H9 (cell line): Measurements from ENCODE around the gene LGALS9. TPM values are rescaled to one million over a fixed set of nuclear protein-coding genes. Genes with fewer than 3 reads are reported as not detected.

Source experiments
- DNase-seq: peaks from one replicate; pipeline ENCODE4 v3.0.0-alpha.2; 2017
- H2AFZ ChIP-seq: one replicate; pipeline ENCODE4 v1.6.1; 2013; ENCODE audit warnings: mild to moderate bottlenecking, low read length, control low read depth, moderate library complexity
- H2AK5ac ChIP-seq: 2 replicates; pipeline ENCODE4 v1.6.1; 2013; ENCODE audit warnings: low read length, control low read depth, mixed read lengths; ENCODE audit not compliant: insufficient read length
- H2BK120ac ChIP-seq: one replicate; pipeline ENCODE4 v1.6.1; 2013; ENCODE audit warnings: low read depth, mild to moderate bottlenecking, low read length, control low read depth, inconsistent platforms; ENCODE audit not compliant: poor library complexity, severe bottlenecking
- H2BK12ac ChIP-seq: 2 replicates; pipeline ENCODE4 v1.6.1; 2013; ENCODE audit warnings: low read length, control low read depth, mixed read lengths, low read depth; ENCODE audit not compliant: insufficient read length
- H2BK15ac ChIP-seq: 2 replicates; pipeline ENCODE4 v1.6.1; 2013; ENCODE audit warnings: low read depth, low read length, control low read depth
- H2BK20ac ChIP-seq: one replicate; pipeline ENCODE4 v1.6.1; 2013; ENCODE audit warnings: low read depth, mild to moderate bottlenecking, low read length, control low read depth, inconsistent platforms; ENCODE audit not compliant: poor library complexity, severe bottlenecking
- H2BK5ac ChIP-seq: 2 replicates; pipeline ENCODE4 v1.6.1; 2013; ENCODE audit warnings: low read length, control low read depth, mixed read lengths; ENCODE audit not compliant: insufficient read length
- H3K14ac ChIP-seq: 2 replicates; pipeline ENCODE4 v1.6.1; 2013; ENCODE audit warnings: low read length, control low read depth; ENCODE audit not compliant: insufficient read depth
- H3K18ac ChIP-seq: 2 replicates; pipeline ENCODE4 v1.6.1; 2013; ENCODE audit warnings: low read depth, mild to moderate bottlenecking, mixed read lengths, low read length, control low read depth; ENCODE audit not compliant: insufficient read length
- H3K23ac ChIP-seq: 2 replicates; pipeline ENCODE4 v1.6.1; 2013; ENCODE audit warnings: low read length, control low read depth, mixed read lengths, low read depth; ENCODE audit not compliant: insufficient read length
- H3K23me2 ChIP-seq: 2 replicates; pipeline ENCODE4 v1.6.1; 2013; ENCODE audit warnings: low read depth, mild to moderate bottlenecking, mixed read lengths, low read length, control low read depth; ENCODE audit not compliant: insufficient read length, poor library complexity, severe bottlenecking
- H3K27ac ChIP-seq: 2 replicates; pipeline ENCODE4 v1.5.1; 2013; ENCODE audit warnings: low read length, control low read depth, mixed read lengths, low read depth; ENCODE audit not compliant: insufficient read length
- H3K27me3 ChIP-seq: 2 replicates; pipeline ENCODE4 v1.6.1; 2013; ENCODE audit warnings: low read length, control low read depth, inconsistent platforms; ENCODE audit not compliant: insufficient read depth
- H3K4ac ChIP-seq: 2 replicates; pipeline ENCODE4 v1.6.1; 2013; ENCODE audit warnings: low read depth, mild to moderate bottlenecking, control low read depth, inconsistent platforms, low read length, moderate library complexity
- H3K4me1 ChIP-seq: 2 replicates; pipeline ENCODE4 v1.6.1; 2013; ENCODE audit warnings: low read length, control low read depth, inconsistent platforms; ENCODE audit not compliant: insufficient read depth
- H3K4me2 ChIP-seq: 2 replicates; pipeline ENCODE4 v1.6.1; 2013; ENCODE audit warnings: low read length, control low read depth, mixed read lengths; ENCODE audit not compliant: insufficient read length, insufficient read depth
- H3K56ac ChIP-seq: 2 replicates; pipeline ENCODE4 v1.6.1; 2013; ENCODE audit warnings: low read depth, mild to moderate bottlenecking, mixed read lengths, low read length, control low read depth; ENCODE audit not compliant: insufficient read length
- H3K79me1 ChIP-seq: 2 replicates; pipeline ENCODE4 v1.6.1; 2013; ENCODE audit warnings: low read depth, mild to moderate bottlenecking, moderate library complexity, low read length, control low read depth, inconsistent platforms; ENCODE audit not compliant: insufficient read depth, poor library complexity, severe bottlenecking
- H3K79me2 ChIP-seq: 2 replicates; pipeline ENCODE4 v1.6.1; 2013; ENCODE audit warnings: low read length, control low read depth, inconsistent platforms; ENCODE audit not compliant: insufficient read depth
- H3K9ac ChIP-seq: 2 replicates; pipeline ENCODE4 v1.6.1; 2013; ENCODE audit warnings: low read length, control low read depth, mixed read lengths; ENCODE audit not compliant: insufficient read length; ENCODE audit errors: extremely low read depth
- H3K9me3 ChIP-seq: one replicate; pipeline ENCODE4 v1.6.1; 2013; ENCODE audit warnings: low read depth, low read length, inconsistent platforms; ENCODE audit not compliant: control insufficient read depth
- H3T11ph ChIP-seq: one replicate; pipeline ENCODE4 v1.6.1; 2013; ENCODE audit warnings: mild to moderate bottlenecking, low read length, control low read depth, inconsistent platforms
- H4K20me1 ChIP-seq: one replicate; pipeline ENCODE4 v1.6.1; 2013; ENCODE audit not compliant: control insufficient read depth, insufficient read length, insufficient read depth
- H4K5ac ChIP-seq: 2 replicates; pipeline ENCODE4 v1.6.1; 2013; ENCODE audit warnings: low read depth, mild to moderate bottlenecking, mixed read lengths, low read length, control low read depth; ENCODE audit not compliant: insufficient read length
- H4K8ac ChIP-seq: replicated peaks from 2 replicates; pipeline ENCODE4 v1.6.1; 2013; ENCODE audit warnings: low read length, control low read depth, mixed read lengths, low read depth; ENCODE audit not compliant: insufficient read length
- H4K91ac ChIP-seq: 2 replicates; pipeline ENCODE4 v1.6.1; 2013; ENCODE audit warnings: low read depth, mild to moderate bottlenecking, moderate library complexity, mixed read lengths, low read length, control low read depth; ENCODE audit not compliant: insufficient read length
- H3K27ac Mint-ChIP-seq, 3 experiments: 2 replicates in 2 of 3; 3 replicates in 1 of 3; pipeline ENCODE4 v1.8.0; 2020 to 2021; ENCODE audit warnings: mixed read lengths in 3 of 3, mild to moderate bottlenecking in 1 of 3, moderate library complexity in 1 of 3
- H3K27me3 Mint-ChIP-seq: 2 replicates; pipeline ENCODE4 v1.8.0; 2021; ENCODE audit warnings: low read depth, mild to moderate bottlenecking, moderate library complexity, mixed read lengths
- H3K36me3 Mint-ChIP-seq, 3 experiments: 2 replicates in 2 of 3; 3 replicates in 1 of 3; pipeline ENCODE4 v1.8.0; 2020 to 2021; ENCODE audit warnings: low read depth in 3 of 3, mixed read lengths in 3 of 3; ENCODE audit not compliant: insufficient read depth in 1 of 3
- H3K4me1 Mint-ChIP-seq, 2 experiments: 2 replicates each; pipeline ENCODE4 v1.8.0; 2020; ENCODE audit warnings: mixed read lengths in 2 of 2
- H3K4me3 Mint-ChIP-seq, 2 experiments: 2 replicates in 1 of 2; 3 replicates in 1 of 2; pipeline ENCODE4 v1.8.0; 2020 to 2021; ENCODE audit warnings: mild to moderate bottlenecking in 2 of 2, mixed read lengths in 2 of 2, moderate library complexity in 1 of 2
- H3K9me3 Mint-ChIP-seq, 2 experiments: 2 replicates in 1 of 2; 3 replicates in 1 of 2; pipeline ENCODE4 v1.8.0; 2020; ENCODE audit warnings: mild to moderate bottlenecking in 2 of 2, mixed read lengths in 2 of 2, moderate library complexity in 1 of 2
- whole genome bisulfite sequencing: extraction: QIAGEN DNeasy Blood & Tissue Kit; methylation state at CpG from one replicate; pipeline ENCODE4 v1.1.7; 2013; ENCODE audit warnings: missing lambda C conversion rate, low lambda C conversion rate, mixed read lengths; ENCODE audit not compliant: insufficient read length; ENCODE audit errors: extremely low coverage; 5-methylcytosine and 5-hydroxymethylcytosine counted together
- total RNA-seq: library from RNA; stranded (reverse); gene quantifications from 2 replicates; pipeline ENCODE4 v1.2.1, GENCODE V29; 2021
- TF ChIP-seq, protein P1 (sequence below): fragments of 200-600 bp; sonication (generic); conservative IDR thresholded peaks from 3 replicates; pipeline ENCODE4 v1.8.0; 2021; ENCODE audit warnings: antibody characterized with exemption, mild to moderate bottlenecking

The LGALS9 gene
- total RNA-seq, 1 experiment from 2014 or later = 2.5 TPM

GRCh38 chr17:27668488-27668823 lies 37.5 kb downstream of the LGALS9 start:
- Histone ChIP-seq H2BK20ac (no peak overlapping the region), H3K27me3 (no peaks in the 10 kb centered on the region), H4K91ac (no peak overlapping the region), H3K27ac (no peak overlapping the region), H2AFZ (no peak overlapping the region), H3K18ac (no peak overlapping the region), H3K79me1 (no peaks in the 10 kb centered on the region), H4K5ac (no peak overlapping the region), H3K4ac (no peak overlapping the region), H4K8ac (no peak overlapping the region), H3K9me3 (no peaks in the 10 kb centered on the region), H3K4me1 (no peaks in the 10 kb centered on the region), H2BK12ac (no peak overlapping the region), H3T11ph (no peak overlapping the region), H3K4me2 (no peak overlapping the region), H2BK120ac (no peak overlapping the region), H4K20me1 (no peaks in the 10 kb centered on the region), H3K23me2 (no peaks in the 10 kb centered on the region), H2AK5ac (no peak overlapping the region), H2BK15ac (no peak overlapping the region), H3K79me2 (no peaks in the 10 kb centered on the region), H3K23ac (no peak overlapping the region), H3K56ac (no peak overlapping the region), H2BK5ac (no peak overlapping the region), H3K9ac (no peak overlapping the region), H3K14ac (no peak overlapping the region)
- Mint-ChIP-seq H3K9me3 (no peaks in the 10 kb centered on the region; a peak in 1 of 5 replicates), H3K4me3 (no peak overlapping the region), H3K36me3 (no peaks in the 10 kb centered on the region), H3K27ac (no peak overlapping the region), H3K4me1 (no peaks in the 10 kb centered on the region), H3K27me3 (peaks cover under 1% of the 10 kb centered on the region; the same call in 1 of the 2 replicates)
- no CpG with 5 or more reads among the region's 2 CpGs for WGBS
- DNase-seq = no peak
- TF ChIP-seq, protein P1, sequence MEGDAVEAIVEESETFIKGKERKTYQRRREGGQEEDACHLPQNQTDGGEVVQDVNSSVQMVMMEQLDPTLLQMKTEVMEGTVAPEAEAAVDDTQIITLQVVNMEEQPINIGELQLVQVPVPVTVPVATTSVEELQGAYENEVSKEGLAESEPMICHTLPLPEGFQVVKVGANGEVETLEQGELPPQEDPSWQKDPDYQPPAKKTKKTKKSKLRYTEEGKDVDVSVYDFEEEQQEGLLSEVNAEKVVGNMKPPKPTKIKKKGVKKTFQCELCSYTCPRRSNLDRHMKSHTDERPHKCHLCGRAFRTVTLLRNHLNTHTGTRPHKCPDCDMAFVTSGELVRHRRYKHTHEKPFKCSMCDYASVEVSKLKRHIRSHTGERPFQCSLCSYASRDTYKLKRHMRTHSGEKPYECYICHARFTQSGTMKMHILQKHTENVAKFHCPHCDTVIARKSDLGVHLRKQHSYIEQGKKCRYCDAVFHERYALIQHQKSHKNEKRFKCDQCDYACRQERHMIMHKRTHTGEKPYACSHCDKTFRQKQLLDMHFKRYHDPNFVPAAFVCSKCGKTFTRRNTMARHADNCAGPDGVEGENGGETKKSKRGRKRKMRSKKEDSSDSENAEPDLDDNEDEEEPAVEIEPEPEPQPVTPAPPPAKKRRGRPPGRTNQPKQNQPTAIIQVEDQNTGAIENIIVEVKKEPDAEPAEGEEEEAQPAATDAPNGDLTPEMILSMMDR = no peak
